IMR-90 (cell line): ENCODE data around the gene PYCR2. TPM values are rescaled to one million over a fixed set of nuclear protein-coding genes. Genes with fewer than 3 reads are reported as not detected.

Experiments
- ATAC-seq: fragments of 200-7000 bp; cut with Tn5 transposase; 2 replicates; pipeline ENCODE4 v1.9.1; 2020; ENCODE audit warnings: low read depth, mild to moderate bottlenecking, moderate library complexity
- BruUV-seq: library from RNA; stranded (reverse); fragments of 400-500 nt; replicated peaks from 2 replicates; lab custom pipeline; 2021; lab: Mats Ljungman, UMichigan
- CTCF ChIA-PET: fragments of 300-600 bp; formaldehyde crosslinking; extraction: SDS; loops from one replicate; lab custom pipeline; 2021; ENCODE audit warnings: antibody characterized with exemption; lab: Yijun Ruan, JAX
- POLR2A ChIA-PET: fragments of 300-600 bp; sonication (Branson Sonifier 250); formaldehyde crosslinking; loops from one replicate; lab custom pipeline; 2022; ENCODE audit warnings: antibody characterized with exemption; ENCODE audit not compliant: unreplicated experiment; lab: Charles Lee
- DNase-seq: peaks from one replicate; pipeline ENCODE4 v3.0.0; 2013
- H2AFZ ChIP-seq: replicated peaks from 2 replicates; pipeline ENCODE3; 2013; ENCODE audit warnings: low read length, mild to moderate bottlenecking; ENCODE audit not compliant: poor library complexity
- H2AK5ac ChIP-seq: 2 replicates; pipeline ENCODE4 v1.6.1; 2013; ENCODE audit warnings: low read depth, low read length, inconsistent platforms
- H2AK9ac ChIP-seq: replicated peaks from 2 replicates; pipeline ENCODE3; 2013; ENCODE audit warnings: mild to moderate bottlenecking, low read depth, low read length, moderate library complexity; ENCODE audit not compliant: poor library complexity
- H2BK120ac ChIP-seq: 2 replicates; pipeline ENCODE4 v1.6.1; 2013; ENCODE audit warnings: low read depth, low read length, inconsistent platforms
- H2BK15ac ChIP-seq: 3 replicates; pipeline ENCODE4 v1.6.1; 2013; ENCODE audit warnings: low read depth, low read length, inconsistent platforms
- H2BK20ac ChIP-seq: 2 replicates; pipeline ENCODE4 v1.6.1; 2013; ENCODE audit warnings: low read depth, mild to moderate bottlenecking, inconsistent platforms, low read length, moderate library complexity
- H2BK5ac ChIP-seq: 2 replicates; pipeline ENCODE4 v1.6.1; 2013; ENCODE audit warnings: mild to moderate bottlenecking, low read depth, low read length, inconsistent platforms; ENCODE audit not compliant: poor library complexity, severe bottlenecking
- H3K14ac ChIP-seq: replicated peaks from 2 replicates; pipeline ENCODE4 v1.6.1; 2013; ENCODE audit warnings: low read depth, low read length, inconsistent platforms
- H3K18ac ChIP-seq: 2 replicates; pipeline ENCODE4 v1.6.1; 2013; ENCODE audit warnings: low read depth, low read length, control low read depth
- H3K23ac ChIP-seq: 2 replicates; pipeline ENCODE4 v1.6.1; 2013; ENCODE audit warnings: low read depth, low read length, inconsistent platforms
- H3K27ac ChIP-seq: 2 replicates; pipeline ENCODE4 v1.5.1; 2013; ENCODE audit warnings: mild to moderate bottlenecking, control low read depth, low read length; ENCODE audit not compliant: insufficient read depth
- H3K27me3 ChIP-seq: 2 replicates; pipeline ENCODE4 v1.6.1; 2013; ENCODE audit warnings: low read length; ENCODE audit not compliant: control insufficient read depth, insufficient read depth
- H3K36me3 ChIP-seq: 2 replicates; pipeline ENCODE4 v1.6.1; 2013; ENCODE audit warnings: low read length, mixed read lengths; ENCODE audit not compliant: control insufficient read depth, insufficient read depth
- H3K4ac ChIP-seq: 2 replicates; pipeline ENCODE4 v1.6.1; 2013; ENCODE audit warnings: low read depth, low read length, inconsistent platforms
- H3K4me1 ChIP-seq: 2 replicates; pipeline ENCODE4 v1.6.1; 2013; ENCODE audit warnings: low read length, mixed read lengths; ENCODE audit not compliant: control insufficient read depth, insufficient read depth
- H3K4me2 ChIP-seq: 2 replicates; pipeline ENCODE4 v1.6.1; 2013; ENCODE audit warnings: low read depth, mild to moderate bottlenecking, control low read depth, low read length, moderate library complexity
- H3K4me3 ChIP-seq: 2 replicates; pipeline ENCODE4 v1.5.1; 2013; ENCODE audit warnings: low read depth, mild to moderate bottlenecking, control low read depth, low read length, moderate library complexity; ENCODE audit not compliant: insufficient read depth
- H3K56ac ChIP-seq: 2 replicates; pipeline ENCODE4 v1.6.1; 2013; ENCODE audit warnings: low read length, inconsistent platforms; ENCODE audit not compliant: insufficient read depth; ENCODE audit errors: extremely low read depth
- H3K79me1 ChIP-seq, 2 experiments: 2 replicates each; pipeline ENCODE4 v1.6.1; 2013; ENCODE audit warnings: low read length in 2 of 2, inconsistent platforms in 1 of 2, low read depth in 1 of 2
- H3K9ac ChIP-seq: 2 replicates; pipeline ENCODE4 v1.6.1; 2013; ENCODE audit warnings: low read depth, low read length, control low read depth
- H3K9me1 ChIP-seq: 2 replicates; pipeline ENCODE4 v1.6.1; 2013; ENCODE audit warnings: low read length, inconsistent platforms; ENCODE audit not compliant: insufficient read depth
- H3K9me3 ChIP-seq: 2 replicates; pipeline ENCODE4 v1.6.1; 2013; ENCODE audit warnings: low read length; ENCODE audit not compliant: control insufficient read depth, insufficient read depth
- H4K20me1 ChIP-seq: 2 replicates; pipeline ENCODE4 v1.6.1; 2013; ENCODE audit warnings: low read length, inconsistent platforms; ENCODE audit not compliant: insufficient read depth
- H4K5ac ChIP-seq: 2 replicates; pipeline ENCODE4 v1.6.1; 2013; ENCODE audit warnings: mild to moderate bottlenecking, low read depth, low read length, control low read depth
- H4K8ac ChIP-seq, 2 experiments: 2 replicates each; pipeline ENCODE4 v1.6.1; 2013; ENCODE audit warnings: low read depth in 2 of 2, low read length in 2 of 2, control low read depth in 1 of 2, inconsistent platforms in 1 of 2
- H4K91ac ChIP-seq: 2 replicates; pipeline ENCODE4 v1.6.1; 2013; ENCODE audit warnings: low read depth, low read length, inconsistent platforms; ENCODE audit not compliant: insufficient read depth
- BHLHE40 ChIP-seq: fragments of 150-350 bp; IDR thresholded peaks from 2 replicates; pipeline ENCODE4 v1.6.1; 2016; ENCODE audit warnings: mild to moderate bottlenecking, low read depth, low read length
- CHD1 ChIP-seq: IDR thresholded peaks from 2 replicates; pipeline ENCODE4 v1.6.1; 2012; ENCODE audit warnings: low read depth, low read length, improper control_type of control experiment
- CTCF ChIP-seq: conservative IDR thresholded peaks from 2 replicates; pipeline ENCODE4 v1.5.1; 2012; ENCODE audit warnings: mild to moderate bottlenecking, low read depth, low read length, improper control_type of control experiment
- MXI1 ChIP-seq: IDR thresholded peaks from 2 replicates; pipeline ENCODE4 v1.6.1; 2012; ENCODE audit warnings: low read depth, mild to moderate bottlenecking, low read length, moderate library complexity, borderline replicate concordance
- POLR2A ChIP-seq: IDR thresholded peaks from 2 replicates; pipeline ENCODE4 v1.6.1; 2012; ENCODE audit warnings: mild to moderate bottlenecking, low read depth, low read length
- RAD21 ChIP-seq: IDR thresholded peaks from 2 replicates; pipeline ENCODE4 v1.6.1; 2012; ENCODE audit warnings: low read length, improper control_type of control experiment
- WGBS, 2 experiments: methylation state at CpG; one replicate each; pipeline versions ENCODE4 v1.1.5 to v1.1.7; 2013; ENCODE audit warnings: missing lambda C conversion rate in 2 of 2; ENCODE audit not compliant: insufficient read length in 1 of 2; ENCODE audit errors: extremely low coverage in 2 of 2; 5-methylcytosine and 5-hydroxymethylcytosine counted together
- dilution Hi-C: fragments of 300-500 bp; cut with HindIII; formaldehyde crosslinking; loops from one replicate; pipeline ENCODE4 v1.14.3; 2018; ENCODE audit warnings: low sequenced_read_pairs; ENCODE audit not compliant: unreplicated experiment
- in situ Hi-C: fragments of 300-500 bp; cut with MboI; formaldehyde crosslinking; loops from 3 replicates; pipeline ENCODE4 v1.14.3; 2019; ENCODE audit warnings: low sequenced_read_pairs, inconsistent platforms, mixed read lengths
- intact Hi-C: fragments of 100-400 bp; cut with micrococcal nuclease; formaldehyde crosslinking; loops from 2 replicates; pipeline ENCODE4 v1.10.0; 2022
- polyA plus RNA-seq, 3 experiments: library from polyadenylated mRNA; depleted of rRNA; stranded (reverse); fragments of >200 nt; gene quantifications; 2 replicates each; pipeline ENCODE4 v1.2.3, GENCODE V29; 2012; ENCODE audit warnings: low replicate concordance in 1 of 3
- total RNA-seq: library from RNA; depleted of rRNA; stranded (reverse); fragments of >200 nt; gene quantifications from 2 replicates; pipeline ENCODE4 v1.2.3, GENCODE V29; 2012

PYCR2 gene
- total and polyA plus RNA-seq, 2 of the 4 experiments (the other 2 are of a cell fraction) = 34.4 to 68.1 TPM

GRCh38 chr1:225945564-225945963 lies 21.5 kb upstream of the PYCR2 start:
- ATAC-seq (no peak), DNase-seq (no peak)
- POLR2A ChIA-PET = no interaction called here

More at GRCh38 chr1:225945564-225945963, 21.5 kb upstream of the PYCR2 start:
- H3K4me1 ChIP-seq = no peaks in the 10 kb centered on the region
- H2AFZ ChIP-seq = no peak overlapping the region
- H3K9me3 ChIP-seq = no peaks in the 10 kb centered on the region
- H4K91ac ChIP-seq = no peak overlapping the region
- no peaks in the 10 kb centered on the region for H3K79me1 ChIP-seq
- CTCF ChIA-PET = interaction anchor here (1.1 kb wide), 1 partner anchor 16 kb away, joined by 3 read pairs; no protein-coding TSS in a partner anchor
- no peak overlapping the region for H2BK5ac ChIP-seq
- no peak overlapping the region for H4K5ac ChIP-seq
- no peak overlapping the region for H2AK9ac ChIP-seq
- in situ Hi-C loops (no loop called here), dilution Hi-C loops (no loop called here), intact Hi-C loops (no loop called here)
- H3K36me3 ChIP-seq = no peaks in the 10 kb centered on the region
- H2AK5ac ChIP-seq = no peak overlapping the region
- peaks cover 41% of the 10 kb centered on the region for H3K27me3 ChIP-seq
- no peak for TF ChIP-seq POLR2A
- TF ChIP-seq BHLHE40 = no peak
- TF ChIP-seq CTCF = no peak
- TF ChIP-seq MXI1 = no peak
- TF ChIP-seq RAD21 = no peak
- TF ChIP-seq CHD1 = no peak
- no peak overlapping the region for H3K18ac ChIP-seq
- H3K9me1 ChIP-seq = no peaks in the 10 kb centered on the region
- WGBS, 2 experiments = 69% methylated on average over 2 of the region's 4 CpGs; no CpG with 5 or more reads in 1 of the 2 experiments
- H3K4ac ChIP-seq = no peak overlapping the region
- H2BK20ac ChIP-seq = no peak overlapping the region
- no TSS peak for BruUV-seq
- H3K4me3 ChIP-seq = no peak overlapping the region
- H2BK15ac ChIP-seq = no peak overlapping the region
- H4K20me1 ChIP-seq = no peaks in the 10 kb centered on the region
- no peak overlapping the region for H3K27ac ChIP-seq
- no peak overlapping the region for H2BK120ac ChIP-seq
- no peak overlapping the region for H3K4me2 ChIP-seq
- no peak overlapping the region for H3K9ac ChIP-seq
- H3K56ac ChIP-seq = no peak overlapping the region
- no peak overlapping the region for H4K8ac ChIP-seq
- no peak overlapping the region for H3K23ac ChIP-seq
- no peak overlapping the region for H3K14ac ChIP-seq
